ENCODE measurements around the gene MOB3C. TPM values are rescaled to one million over a fixed set of nuclear protein-coding genes. Genes with fewer than 3 reads are reported as not detected.

Gene MOB3C
- total and polyA plus RNA-seq, 2 of the 4 experiments (the other 2 are of a cell fraction), result 7.3 to 9.0 TPM

DNA sequence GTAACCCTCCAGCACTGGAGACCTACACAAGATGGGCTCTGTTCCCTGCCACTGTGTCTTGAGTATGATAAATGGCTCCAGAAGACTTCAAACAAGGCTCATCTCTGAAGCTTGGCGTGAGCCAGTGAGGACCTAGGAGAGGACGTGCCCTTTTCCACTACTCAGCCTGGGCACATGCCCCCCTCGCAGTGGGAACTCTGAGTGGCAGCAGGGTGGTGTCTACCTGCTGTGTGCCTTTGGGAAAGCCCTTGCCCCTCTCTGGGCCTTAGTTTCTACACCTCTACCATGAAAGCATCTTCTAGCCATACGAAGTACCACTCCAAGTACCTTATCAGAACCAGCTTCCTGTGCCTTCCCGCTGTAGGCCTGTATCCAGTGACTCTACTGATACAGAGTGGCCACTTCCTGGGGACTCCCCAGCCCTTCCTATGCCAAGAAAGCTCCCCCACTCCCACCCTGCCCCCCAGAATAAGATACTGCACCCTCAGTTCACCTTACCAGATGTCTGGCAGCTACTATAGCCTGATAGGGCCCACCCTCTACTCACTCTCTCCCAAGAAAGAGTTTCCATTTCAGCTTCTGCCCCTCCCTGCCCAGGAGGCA is 3.1 kb upstream of the MOB3C start:
- H2AFZ ChIP-seq (replicated peaks; ENCODE audit: low read length, poor library complexity), result no peak overlapping the region
- no peak overlapping the region for H2BK120ac ChIP-seq (ENCODE audit: low read depth, low read length)
- H2BK5ac ChIP-seq (ENCODE audit: low read depth, low read length, poor library complexity, severe bottlenecking), result no peak overlapping the region
- no peak overlapping the region for H4K8ac ChIP-seq (ENCODE audit: low read depth in 2 of 2, low read length in 2 of 2)
- H4K91ac ChIP-seq (ENCODE audit: insufficient read depth, low read depth, low read length), result no peak overlapping the region
- no peak overlapping the region for H3K4me2 ChIP-seq (ENCODE audit: low read depth, low read length)
- H2AK9ac ChIP-seq (replicated peaks; ENCODE audit: low read depth, low read length, poor library complexity), result no peak overlapping the region
- H4K20me1 ChIP-seq (ENCODE audit: insufficient read depth, low read length), result no peaks in the 10 kb centered on the region
- no peak overlapping the region for H3K4ac ChIP-seq (ENCODE audit: low read depth, low read length)
- peaks cover 9% of the 10 kb centered on the region for H3K9me1 ChIP-seq (ENCODE audit: insufficient read depth, low read length)
- no peaks in the 10 kb centered on the region for H3K9me3 ChIP-seq (ENCODE audit: control insufficient read depth, insufficient read depth, low read length)
- no peak overlapping the region for H3K18ac ChIP-seq (ENCODE audit: low read depth, low read length)
- in situ Hi-C loops (cut with MboI; ENCODE audit: low sequenced_read_pairs), result no loop called here
- no peak overlapping the region for H4K5ac ChIP-seq (ENCODE audit: low read depth, low read length)
- TF ChIP-seq ELK1 (IDR thresholded peaks at IDR 0.05; ENCODE audit: borderline replicate concordance, low read depth, low read length) (no peak), RFX5 (IDR thresholded peaks at IDR 0.05; ENCODE audit: low read depth, low read length) (no peak), POLR2A (IDR thresholded peaks at IDR 0.05; ENCODE audit: low read depth, low read length) (no peak), BHLHE40 (IDR thresholded peaks at IDR 0.05; ENCODE audit: low read depth, low read length) (no peak), SMC3 (IDR thresholded peaks at IDR 0.05; ENCODE audit: low read depth, low read length) (no peak), CHD1 (IDR thresholded peaks at IDR 0.05; ENCODE audit: low read depth, low read length) (no peak), USF2 (IDR thresholded peaks at IDR 0.05; ENCODE audit: low read depth, low read length) (no peak)
- no peak overlapping the region for H3K27ac ChIP-seq (ENCODE audit: insufficient read depth, low read length)
- no peak overlapping the region for H3K4me3 ChIP-seq (ENCODE audit: insufficient read depth, low read depth, low read length)
- WGBS, 2 experiments (ENCODE audit: extremely low coverage in 2 of 2, insufficient read length in 1 of 2), result 90% methylated on average over 2 of the region's 5 CpGs; no CpG with 5 or more reads in 1 of the 2 experiments
- dilution Hi-C loops (cut with HindIII; ENCODE audit: low sequenced_read_pairs, unreplicated experiment), result no loop called here
- no peak overlapping the region for H2AK5ac ChIP-seq (ENCODE audit: low read depth, low read length)
- DNase-seq (no peak), ATAC-seq (ENCODE audit: low read depth) (no peak)
- no peaks in the 10 kb centered on the region for H3K36me3 ChIP-seq (ENCODE audit: control insufficient read depth, insufficient read depth, low read length)
- no peaks in the 10 kb centered on the region for H3K27me3 ChIP-seq (ENCODE audit: control insufficient read depth, insufficient read depth, low read length)
- H3K9ac ChIP-seq (ENCODE audit: low read depth, low read length), result no peak overlapping the region
- peaks cover 9 to 19% of the 10 kb centered on the region in 2 experiments for H3K79me1 ChIP-seq (ENCODE audit: low read depth in 1 of 2, low read length in 2 of 2)
- ChIA-PET POLR2A (ENCODE audit: unreplicated experiment) (no interaction called here), CTCF (no interaction called here)
- H3K14ac ChIP-seq (replicated peaks; ENCODE audit: low read depth, low read length), result no peak overlapping the region
- no TSS peak for BruUV-seq (replicated peaks)
- no peak overlapping the region for H3K23ac ChIP-seq (ENCODE audit: low read depth, low read length)
- no peak overlapping the region for H2BK20ac ChIP-seq (ENCODE audit: low read depth, low read length)
- intact Hi-C loops (cut with micrococcal nuclease), result loop anchor here (5.0 kb wide), 1 partner anchor 98 kb away; the partner anchor contains the start of gene EFCAB14
- H2BK15ac ChIP-seq (ENCODE audit: low read depth, low read length), result no peak overlapping the region
- no peak overlapping the region for H3K56ac ChIP-seq (ENCODE audit: extremely low read depth, insufficient read depth, low read length)
- peaks cover 7% of the 10 kb centered on the region for H3K4me1 ChIP-seq (ENCODE audit: control insufficient read depth, insufficient read depth, low read length)

Measured in IMR-90 (cell line).